HL-60 (cell line): Measurements from ENCODE around the gene BCHE.

Experiments used
- DNase-seq, 2 experiments: peaks; one replicate each; pipeline ENCODE4 v3.0.0-alpha.2; 2010 to 2020; ENCODE audit warnings: low read depth in 1 of 2, low spot score in 1 of 2
- H3K27ac ChIP-seq: fragments of 250-450 bp; sonication (Bioruptor Pico); replicated peaks from 2 replicates; pipeline ENCODE4 v1.5.1; 2020; ENCODE audit warnings: mild to moderate bottlenecking, moderate library complexity
- H3K27me3 ChIP-seq: fragments of 250-450 bp; sonication (Bioruptor Pico); 2 replicates; pipeline ENCODE4 v1.5.1; 2021; ENCODE audit warnings: mild to moderate bottlenecking, moderate library complexity; ENCODE audit not compliant: insufficient read depth, poor library complexity, severe bottlenecking
- H3K4me3 ChIP-seq: replicated peaks from 2 replicates; pipeline ENCODE4 v1.5.1; 2011; ENCODE audit warnings: mild to moderate bottlenecking, control low read depth, low read length; ENCODE audit not compliant: insufficient read depth
- GABPA ChIP-seq: IDR thresholded peaks from 2 replicates; pipeline ENCODE4 v1.6.1; 2012; ENCODE audit warnings: low read depth
- POLR2AphosphoS5 ChIP-seq: IDR thresholded peaks from 2 replicates; pipeline ENCODE4 v1.6.1; 2012; ENCODE audit warnings: low read depth
- SPI1 ChIP-seq: IDR thresholded peaks from 2 replicates; pipeline ENCODE4 v1.6.1; 2012; ENCODE audit warnings: low read depth, mild to moderate bottlenecking, borderline replicate concordance
- TF ChIP-seq, protein P1 (sequence below): IDR thresholded peaks from 2 replicates; pipeline ENCODE4 v1.6.1; 2012; ENCODE audit warnings: low read depth; ENCODE audit not compliant: insufficient replicate concordance
- TF ChIP-seq, protein P2 (sequence below): IDR thresholded peaks from one replicate; pipeline ENCODE4 v1.5.1; 2011; ENCODE audit warnings: low read length, control low read depth, inconsistent platforms; ENCODE audit not compliant: insufficient read depth

Gene BCHE

DNA sequence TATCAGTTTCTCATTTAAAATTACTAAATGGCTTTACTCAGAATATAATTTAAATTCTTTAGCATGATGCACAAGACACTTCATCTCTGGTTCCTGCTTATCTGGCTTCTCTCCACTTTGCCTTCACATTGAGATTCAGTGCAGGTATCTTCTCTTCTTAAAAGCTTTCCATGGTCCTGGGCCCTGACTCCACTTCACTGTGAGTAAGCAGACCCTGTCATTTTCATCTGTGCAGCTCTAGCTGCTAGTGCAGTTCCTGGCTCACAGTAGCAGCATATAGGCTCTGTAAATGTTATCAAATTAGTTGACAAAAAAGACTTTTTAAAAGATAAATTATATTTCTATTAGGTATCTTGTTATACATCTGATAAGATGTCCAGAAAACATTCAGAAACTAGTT is 58.8 kb downstream of the BCHE start:
- H3K4me3 ChIP-seq = no peak overlapping the region
- TF ChIP-seq POLR2AphosphoS5 = no peak
- TF ChIP-seq, protein P1, sequence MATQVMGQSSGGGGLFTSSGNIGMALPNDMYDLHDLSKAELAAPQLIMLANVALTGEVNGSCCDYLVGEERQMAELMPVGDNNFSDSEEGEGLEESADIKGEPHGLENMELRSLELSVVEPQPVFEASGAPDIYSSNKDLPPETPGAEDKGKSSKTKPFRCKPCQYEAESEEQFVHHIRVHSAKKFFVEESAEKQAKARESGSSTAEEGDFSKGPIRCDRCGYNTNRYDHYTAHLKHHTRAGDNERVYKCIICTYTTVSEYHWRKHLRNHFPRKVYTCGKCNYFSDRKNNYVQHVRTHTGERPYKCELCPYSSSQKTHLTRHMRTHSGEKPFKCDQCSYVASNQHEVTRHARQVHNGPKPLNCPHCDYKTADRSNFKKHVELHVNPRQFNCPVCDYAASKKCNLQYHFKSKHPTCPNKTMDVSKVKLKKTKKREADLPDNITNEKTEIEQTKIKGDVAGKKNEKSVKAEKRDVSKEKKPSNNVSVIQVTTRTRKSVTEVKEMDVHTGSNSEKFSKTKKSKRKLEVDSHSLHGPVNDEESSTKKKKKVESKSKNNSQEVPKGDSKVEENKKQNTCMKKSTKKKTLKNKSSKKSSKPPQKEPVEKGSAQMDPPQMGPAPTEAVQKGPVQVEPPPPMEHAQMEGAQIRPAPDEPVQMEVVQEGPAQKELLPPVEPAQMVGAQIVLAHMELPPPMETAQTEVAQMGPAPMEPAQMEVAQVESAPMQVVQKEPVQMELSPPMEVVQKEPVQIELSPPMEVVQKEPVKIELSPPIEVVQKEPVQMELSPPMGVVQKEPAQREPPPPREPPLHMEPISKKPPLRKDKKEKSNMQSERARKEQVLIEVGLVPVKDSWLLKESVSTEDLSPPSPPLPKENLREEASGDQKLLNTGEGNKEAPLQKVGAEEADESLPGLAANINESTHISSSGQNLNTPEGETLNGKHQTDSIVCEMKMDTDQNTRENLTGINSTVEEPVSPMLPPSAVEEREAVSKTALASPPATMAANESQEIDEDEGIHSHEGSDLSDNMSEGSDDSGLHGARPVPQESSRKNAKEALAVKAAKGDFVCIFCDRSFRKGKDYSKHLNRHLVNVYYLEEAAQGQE = no peak
- TF ChIP-seq GABPA = no peak
- TF ChIP-seq, protein P2, sequence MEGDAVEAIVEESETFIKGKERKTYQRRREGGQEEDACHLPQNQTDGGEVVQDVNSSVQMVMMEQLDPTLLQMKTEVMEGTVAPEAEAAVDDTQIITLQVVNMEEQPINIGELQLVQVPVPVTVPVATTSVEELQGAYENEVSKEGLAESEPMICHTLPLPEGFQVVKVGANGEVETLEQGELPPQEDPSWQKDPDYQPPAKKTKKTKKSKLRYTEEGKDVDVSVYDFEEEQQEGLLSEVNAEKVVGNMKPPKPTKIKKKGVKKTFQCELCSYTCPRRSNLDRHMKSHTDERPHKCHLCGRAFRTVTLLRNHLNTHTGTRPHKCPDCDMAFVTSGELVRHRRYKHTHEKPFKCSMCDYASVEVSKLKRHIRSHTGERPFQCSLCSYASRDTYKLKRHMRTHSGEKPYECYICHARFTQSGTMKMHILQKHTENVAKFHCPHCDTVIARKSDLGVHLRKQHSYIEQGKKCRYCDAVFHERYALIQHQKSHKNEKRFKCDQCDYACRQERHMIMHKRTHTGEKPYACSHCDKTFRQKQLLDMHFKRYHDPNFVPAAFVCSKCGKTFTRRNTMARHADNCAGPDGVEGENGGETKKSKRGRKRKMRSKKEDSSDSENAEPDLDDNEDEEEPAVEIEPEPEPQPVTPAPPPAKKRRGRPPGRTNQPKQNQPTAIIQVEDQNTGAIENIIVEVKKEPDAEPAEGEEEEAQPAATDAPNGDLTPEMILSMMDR = no peak
- no peak for TF ChIP-seq SPI1
- DNase-seq = no peak
- H3K27me3 ChIP-seq = no peaks in the 10 kb centered on the region
- H3K27ac ChIP-seq = no peak overlapping the region

DNA sequence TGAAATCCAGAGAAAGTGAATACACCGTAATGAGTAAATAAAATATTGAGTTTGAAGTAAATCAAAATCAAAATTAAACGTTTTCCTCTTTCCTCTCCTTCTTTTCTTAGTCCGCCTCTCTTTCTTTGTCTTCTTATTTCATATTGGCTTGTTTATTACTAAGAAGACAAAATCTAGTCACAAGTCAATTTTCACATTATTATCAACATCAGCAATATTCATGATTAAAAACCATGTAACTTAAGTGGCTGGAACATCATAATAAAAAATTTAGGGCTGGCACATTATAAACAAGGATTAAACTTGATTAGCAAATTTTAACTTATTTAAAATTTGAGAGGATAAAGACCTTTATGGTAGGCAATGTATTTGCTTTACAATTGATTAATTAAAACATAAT is 61.4 kb downstream of the BCHE start:
- no peaks in the 10 kb centered on the region for H3K27me3 ChIP-seq
- no peak for DNase-seq
- no peak overlapping the region for H3K27ac ChIP-seq
- TF ChIP-seq POLR2AphosphoS5 (no peak), SPI1 (no peak)
- H3K4me3 ChIP-seq = no peak overlapping the region

DNA sequence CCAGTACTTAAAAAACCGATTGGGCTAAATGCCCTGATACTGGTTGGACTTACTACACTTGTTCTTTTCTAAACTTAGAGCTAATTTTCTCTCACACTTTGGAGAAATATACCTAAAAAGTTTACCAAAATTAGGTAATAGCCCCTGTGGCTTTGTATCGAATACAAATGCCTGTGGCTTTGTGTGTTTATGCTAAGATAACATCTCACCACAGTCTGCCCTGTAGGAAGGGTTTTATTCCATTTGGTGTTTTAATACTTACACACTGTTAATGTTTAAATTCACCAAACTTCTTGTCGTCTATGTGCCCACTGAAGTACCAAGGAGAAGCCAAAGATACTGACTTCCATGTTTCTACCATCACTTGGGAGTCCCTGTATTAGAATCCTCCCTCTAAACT is 66.4 kb downstream of the BCHE start:
- no peak for DNase-seq
- Histone ChIP-seq H3K4me3 (no peak overlapping the region), H3K27me3 (no peaks in the 10 kb centered on the region), H3K27ac (no peak overlapping the region)
- TF ChIP-seq, protein P2 = no peak

DNA sequence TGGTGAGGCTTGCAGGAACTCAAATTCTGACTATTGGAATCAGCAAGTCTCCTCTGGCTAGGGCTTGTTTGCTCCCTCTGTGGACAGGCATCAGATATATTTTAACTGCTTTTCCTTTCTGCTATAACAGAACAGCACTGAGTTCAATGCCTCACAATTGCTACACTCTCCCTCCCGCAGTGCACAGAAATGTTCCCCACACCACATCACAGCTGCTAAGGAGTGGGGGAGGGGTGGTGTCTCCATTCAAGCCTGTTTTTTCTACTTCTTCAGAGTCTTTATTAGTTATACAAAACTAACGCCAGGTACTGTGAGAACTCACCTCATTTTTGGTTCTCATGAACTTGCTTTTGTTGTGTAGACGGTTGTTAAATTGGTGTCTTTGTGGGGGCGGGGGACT is 68.5 kb downstream of the BCHE start:
- TF ChIP-seq POLR2AphosphoS5 (no peak), GABPA (no peak), SPI1 (no peak)
- TF ChIP-seq, protein P1 = no peak
- TF ChIP-seq, protein P2 = no peak
- H3K27ac ChIP-seq = no peak overlapping the region
- H3K27me3 ChIP-seq = no peaks in the 10 kb centered on the region
- no peak for DNase-seq
- no peak overlapping the region for H3K4me3 ChIP-seq
